ENCODE measurements around the gene TPCN1.
"Not testable (repeated sequence)": the region's sequence is repeated elsewhere in the genome, so short reads cannot be mapped to it uniquely, and the experiment has no call there.

Gene TPCN1

DNA sequence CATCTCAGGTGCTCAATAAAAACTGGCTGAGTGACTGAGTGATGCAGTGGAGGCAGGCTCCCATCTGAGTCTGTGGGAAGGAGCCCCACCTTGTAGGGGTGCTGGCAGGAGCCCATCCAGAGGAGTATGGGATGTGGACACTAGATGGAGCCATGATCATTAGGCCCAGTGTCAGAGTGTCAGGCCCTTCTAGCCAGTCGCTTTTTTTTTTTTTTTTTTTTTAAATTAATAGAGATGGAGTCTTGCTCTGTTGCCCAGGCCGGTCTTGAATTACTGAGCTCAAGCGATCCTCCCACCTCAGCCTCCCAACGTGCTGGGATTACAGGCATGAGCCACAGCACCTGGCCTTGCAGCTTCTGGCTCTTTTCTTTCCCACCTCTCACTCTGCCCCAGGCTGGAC is 24.3 kb upstream of the TPCN1 start:
- DNase-seq (ENCODE audit: low read depth) = no peak

- DNase-seq (ENCODE audit: low read depth) = no peak
These were observed 23.7 kb upstream of the TPCN1 start for GRCh38 chr12:113197518-113198077.

DNA sequence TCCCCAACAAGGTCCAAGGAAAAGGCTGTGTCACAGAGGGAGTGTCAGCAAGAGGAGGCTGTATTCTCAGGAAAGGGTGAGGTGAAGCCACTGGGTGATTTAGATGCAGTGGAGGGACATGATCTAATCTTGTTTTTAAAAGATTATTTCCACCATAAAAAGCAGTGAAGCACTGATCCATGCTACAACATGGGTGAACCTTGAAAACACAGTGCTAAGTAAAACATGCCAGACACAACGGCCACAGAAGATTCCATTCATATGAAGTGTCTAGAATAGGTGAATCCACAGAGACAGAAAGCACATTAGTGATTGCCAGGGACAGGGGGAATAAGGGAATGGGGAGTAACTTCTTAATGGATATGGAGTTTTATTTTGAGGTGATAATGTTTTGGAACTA is 23.0 kb upstream of the TPCN1 start:
- DNase-seq (ENCODE audit: low read depth) = no peak

DNA sequence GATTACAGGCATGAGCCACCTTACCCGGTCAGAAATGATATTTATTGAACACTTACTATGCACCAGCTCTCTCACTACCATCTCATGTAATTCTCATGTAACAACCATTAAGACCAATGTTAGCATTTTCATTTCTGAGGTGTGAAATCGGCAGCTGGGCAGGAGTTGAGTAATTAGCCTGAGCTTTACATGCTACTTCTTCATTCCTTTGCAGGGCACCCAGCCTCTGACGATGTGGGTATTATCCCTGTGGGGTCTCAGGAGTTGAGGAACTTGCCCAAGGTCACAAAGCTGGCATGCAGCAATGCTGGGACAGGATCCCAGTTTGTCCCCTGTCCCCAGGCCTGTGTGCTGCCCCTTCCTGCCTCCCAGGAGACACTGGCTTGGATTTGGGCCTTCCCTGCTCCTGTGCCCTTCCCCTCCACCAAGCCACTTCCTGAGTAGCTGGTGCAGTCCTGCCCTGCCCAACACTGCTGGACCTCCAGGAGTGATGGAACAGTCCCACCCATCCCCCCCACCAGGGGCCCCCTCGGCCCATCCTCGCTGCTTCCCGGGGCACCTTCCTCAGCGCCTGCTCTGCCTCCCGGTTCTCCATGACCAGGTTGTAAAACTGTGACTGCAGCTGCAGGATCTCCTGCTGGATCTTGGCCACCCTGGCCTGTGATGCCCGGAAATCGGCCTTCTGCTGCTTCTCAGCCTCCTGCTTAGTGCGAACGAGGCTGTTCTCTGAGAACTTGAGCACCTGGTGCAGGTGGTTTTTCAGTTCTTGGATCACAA is 21.1 kb upstream of the TPCN1 start:
- no peak for DNase-seq (ENCODE audit: low read depth)

DNA sequence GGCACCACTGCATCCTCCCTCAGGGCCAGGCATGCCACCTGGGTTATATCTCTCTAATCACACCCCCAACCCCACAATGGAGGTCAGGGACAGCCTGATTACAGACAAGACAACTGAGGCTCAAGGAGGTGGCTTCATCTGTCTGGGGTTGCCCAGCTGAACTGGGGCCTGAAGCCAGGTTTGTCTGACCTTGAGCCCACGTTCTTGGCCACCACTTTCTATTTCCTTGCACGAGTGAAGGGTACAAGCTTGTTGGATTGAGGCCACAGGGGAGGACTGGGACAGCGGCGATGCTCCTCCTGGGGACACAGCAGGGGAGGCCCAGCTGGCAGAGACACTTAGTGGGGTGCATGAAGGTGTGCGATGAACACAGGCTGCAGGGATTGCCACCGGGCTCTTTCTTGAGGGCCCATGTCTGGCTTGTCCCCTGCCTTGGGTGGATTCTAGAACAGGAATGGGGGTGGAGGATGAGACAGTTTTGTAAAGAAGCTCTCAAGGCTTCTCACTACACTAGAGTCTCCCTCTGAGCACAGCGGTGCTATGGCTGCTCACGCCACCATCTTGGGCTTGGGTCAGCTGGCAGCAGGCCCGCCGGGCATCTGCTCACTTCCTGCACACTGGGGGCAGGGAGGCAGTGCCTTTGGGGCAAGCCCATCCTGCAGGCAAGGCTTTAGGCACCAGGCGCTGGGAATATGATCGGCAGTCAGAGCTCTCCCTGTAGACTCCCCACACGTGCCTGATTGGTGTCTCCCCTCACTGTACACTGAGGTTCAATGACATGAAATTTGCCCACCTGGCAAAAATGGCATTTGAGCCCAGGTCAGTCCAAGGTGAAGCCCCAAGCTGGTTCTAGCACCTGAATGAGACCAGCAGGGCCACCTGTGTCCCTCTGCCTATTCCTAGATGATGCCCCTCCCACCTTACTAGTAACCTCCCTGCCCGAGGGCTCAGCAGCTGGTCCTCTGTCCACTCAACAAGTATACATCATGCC is 19.8 kb upstream of the TPCN1 start:
- no peak for DNase-seq (ENCODE audit: low read depth)

DNA sequence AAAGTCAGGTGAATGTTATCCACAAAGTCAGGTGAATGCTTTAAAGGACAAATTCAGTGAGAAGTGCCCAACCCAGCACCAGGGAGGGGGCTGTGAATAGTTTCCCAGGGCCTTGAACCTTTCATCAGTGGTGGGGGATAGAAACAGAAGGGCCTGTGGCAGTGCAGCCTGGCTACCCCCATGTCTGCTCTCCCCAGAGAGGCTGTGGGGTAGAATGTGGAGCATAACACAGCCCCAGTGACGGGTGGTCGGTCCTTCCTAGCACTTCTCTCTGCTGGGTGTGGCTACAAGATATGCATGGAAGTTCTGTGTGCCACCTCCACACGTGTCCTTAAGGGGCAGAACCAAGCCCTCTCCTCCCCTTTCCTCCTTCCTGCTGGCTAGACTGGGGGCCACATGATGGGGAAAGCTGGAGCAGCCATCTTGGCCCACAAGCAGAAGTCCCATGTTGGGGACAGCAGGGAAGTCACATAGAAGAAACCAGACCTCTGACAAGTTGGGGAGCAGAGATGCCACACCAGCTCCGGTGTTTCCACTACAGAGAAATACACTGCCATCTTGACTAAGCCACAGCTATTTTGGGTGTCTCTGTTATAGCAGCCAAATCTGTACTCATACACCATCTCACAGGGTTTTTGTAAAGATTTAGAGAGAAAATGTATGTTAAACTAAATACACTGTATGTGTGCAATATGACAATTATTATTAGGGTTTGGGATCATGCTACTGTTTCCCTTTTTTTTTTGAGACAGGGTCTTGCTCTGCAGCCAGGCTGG is 18.8 kb upstream of the TPCN1 start:
- DNase-seq (ENCODE audit: low read depth) = no peak

- no peak for DNase-seq (ENCODE audit: low read depth)
These were observed 17.2 kb upstream of the TPCN1 start for GRCh38 chr12:113203852-113204760.

- DNase-seq (ENCODE audit: low read depth) = no peak
These were observed 16.5 kb upstream of the TPCN1 start for GRCh38 chr12:113204804-113205203.

DNA sequence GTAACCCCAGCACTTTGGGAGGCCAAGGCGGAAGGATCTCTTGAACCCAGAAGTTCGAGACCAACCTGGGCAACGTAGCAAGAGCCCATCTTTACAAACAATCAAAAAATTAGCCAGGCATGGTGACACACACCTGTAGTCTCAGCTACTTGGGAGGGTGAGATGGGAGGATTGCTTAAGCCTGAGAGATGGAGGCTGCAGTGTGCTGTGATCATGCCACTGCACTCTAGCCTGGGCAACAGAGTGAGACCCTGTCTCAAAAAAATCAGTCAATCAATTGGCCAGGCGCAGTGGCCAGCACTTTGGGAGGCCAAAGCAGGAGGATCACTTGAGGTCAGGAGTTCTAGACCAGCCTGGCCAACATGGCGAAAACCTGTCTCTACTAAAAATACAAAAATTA is 14.5 kb upstream of the TPCN1 start:
- DNase-seq (ENCODE audit: low read depth) = not testable (repeated sequence)

- DNase-seq (ENCODE audit: low read depth) = no peak
These were observed 13.6 kb upstream of the TPCN1 start for GRCh38 chr12:113207613-113208040.

DNA sequence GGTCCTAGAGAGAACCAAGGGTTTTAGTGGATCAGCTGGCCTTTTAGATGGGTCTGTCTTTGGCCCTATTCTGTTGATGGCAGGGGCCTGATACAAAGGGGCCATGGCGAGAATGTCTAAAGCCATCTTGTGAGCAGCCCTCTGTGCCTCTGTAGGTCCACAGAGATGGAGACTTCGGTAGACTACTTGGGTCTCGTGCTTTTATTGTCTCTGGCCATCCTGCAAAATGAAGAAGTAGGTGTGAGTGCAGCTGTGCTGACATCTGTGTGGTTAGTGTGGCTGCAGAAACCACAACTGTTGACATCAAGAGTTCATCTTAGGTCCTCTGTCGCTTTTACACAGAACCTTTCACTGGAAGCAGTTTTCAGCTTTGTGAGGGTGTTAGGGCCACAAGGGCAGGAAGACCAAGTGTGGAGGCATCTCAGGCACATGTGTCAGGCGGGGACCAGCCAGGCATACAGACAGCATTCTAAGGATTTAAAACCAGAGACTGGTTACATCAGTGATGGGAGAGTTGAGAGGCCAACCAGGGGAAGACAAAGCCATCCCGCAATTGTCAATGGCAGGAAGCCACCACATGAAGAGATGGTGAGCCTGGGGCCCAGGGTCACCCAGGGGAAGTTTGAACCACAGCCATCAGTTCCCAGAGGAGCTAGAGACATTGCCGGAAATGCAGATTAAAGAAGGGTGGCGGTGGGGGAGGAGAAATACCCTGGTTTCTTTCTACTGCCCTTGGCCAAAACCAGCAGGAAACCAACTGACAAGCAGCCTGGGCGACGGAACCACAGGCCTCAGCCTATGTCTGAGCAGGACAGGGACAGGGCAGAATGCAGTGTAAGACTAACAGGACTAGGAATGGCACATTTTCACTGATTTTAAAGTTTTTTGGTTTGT is 13.0 kb upstream of the TPCN1 start:
- DNase-seq (ENCODE audit: low read depth) = peak; percentile 15

- no peak for DNase-seq (ENCODE audit: low read depth)
These were observed 10.1 kb upstream of the TPCN1 start for GRCh38 chr12:113211160-113211559.

- DNase-seq (ENCODE audit: low read depth) = no peak
These were observed 6.3 kb upstream of the TPCN1 start for GRCh38 chr12:113214895-113215400.

GRCh38 chr12:113216027-113216426 is 5.2 kb upstream of the TPCN1 start:
- no peak for DNase-seq (ENCODE audit: low read depth)

DNA sequence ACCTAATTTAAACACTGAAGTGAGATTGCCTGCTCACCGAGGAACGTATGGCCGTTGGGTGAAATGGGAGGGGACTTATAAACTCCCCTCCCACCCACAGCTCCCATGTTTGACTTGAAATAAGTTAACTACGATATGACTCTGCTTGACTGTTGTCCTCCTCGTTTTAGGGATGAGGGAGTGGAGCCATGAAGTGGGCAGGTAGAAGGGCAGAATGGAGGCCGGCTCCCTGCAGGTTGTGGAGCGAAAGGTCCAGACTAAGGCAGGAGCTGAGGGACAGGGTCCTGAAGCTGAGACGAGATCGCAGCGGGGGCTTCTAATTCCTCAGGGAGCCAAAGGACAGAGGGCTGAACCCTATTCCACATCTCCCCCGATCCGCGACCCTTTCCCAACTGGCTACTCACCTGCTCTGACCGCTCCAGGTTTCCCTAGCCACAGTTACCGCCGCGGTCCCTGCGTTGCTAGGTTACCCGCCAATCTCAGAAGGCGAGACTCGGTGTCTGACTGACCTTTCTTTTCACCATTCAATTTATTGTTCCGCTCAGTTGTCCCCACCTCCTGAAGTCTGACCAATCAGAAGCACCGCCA is 577 bp upstream of the TPCN1 start:
- DNase-seq (ENCODE audit: low read depth) = no peak

GRCh38 chr12:113221997-113222729 is 899 bp downstream of the TPCN1 start:
- no peak for DNase-seq (ENCODE audit: low read depth)

- DNase-seq (ENCODE audit: low read depth) = no peak
These were observed 1.7 kb downstream of the TPCN1 start for GRCh38 chr12:113222730-113223531.

- DNase-seq (ENCODE audit: low read depth) = no peak
These were observed 3.7 kb downstream of the TPCN1 start for GRCh38 chr12:113224955-113225354.

All from activated T-helper 9 cell treated with anti-CD3 and anti-CD28 coated beads, Interleukin-2, amount 50 U/mL, for 16 hours (primary cell).